Memory B cell (primary cell): ENCODE results near the gene TUBD1.
A peak's percentile ranks its signal among the peaks of the same experiment; 100 is the strongest.
"Not testable (repeated sequence)": the region's sequence is repeated elsewhere in the genome, so short reads cannot be mapped to it uniquely, and the experiment has no call there.

Experiments used
- ATAC-seq: fragments of 150-1000 bp; cut with Tn5 transposase; 2 replicates; pipeline ENCODE4 v1.10.0; 2021; ENCODE audit warnings: low read depth, mild to moderate bottlenecking, moderate library complexity
- DNase-seq, 2 donors: peaks; one replicate each; pipeline ENCODE4 v3.0.0; 2022; ENCODE audit warnings: low spot score in 2 of 2
- H3K27ac Mint-ChIP-seq: one replicate; pipeline ENCODE4 v1.8.0; 2022; ENCODE audit warnings: mild to moderate bottlenecking, moderate library complexity, mixed read lengths
- H3K27me3 Mint-ChIP-seq: one replicate; pipeline ENCODE4 v1.8.0; 2022; ENCODE audit warnings: mixed read lengths
- H3K36me3 Mint-ChIP-seq: one replicate; pipeline ENCODE4 v1.8.0; 2022; ENCODE audit warnings: mild to moderate bottlenecking, mixed read lengths
- H3K4me1 Mint-ChIP-seq: one replicate; pipeline ENCODE4 v1.8.0; 2022; ENCODE audit warnings: mixed read lengths
- H3K4me3 Mint-ChIP-seq: one replicate; pipeline ENCODE4 v1.8.0; 2022; ENCODE audit warnings: mild to moderate bottlenecking, moderate library complexity, mixed read lengths
- H3K9me3 Mint-ChIP-seq: one replicate; pipeline ENCODE4 v1.8.0; 2022; ENCODE audit warnings: mixed read lengths

Gene TUBD1

GRCh38 chr17:59829217-59830006, 63.3 kb downstream of the TUBD1 start:
- Mint-ChIP-seq H3K4me3 (peak overlapping the region; percentile 71), H3K36me3 (peaks cover 3% of the 10 kb centered on the region), H3K9me3 (no peaks in the 10 kb centered on the region), H3K4me1 (peaks cover 53% of the 10 kb centered on the region), H3K27ac (peak overlapping the region; percentile 75), H3K27me3 (no peaks in the 10 kb centered on the region)
- DNase-seq (peak in 1 of 2 donors; percentile 55), ATAC-seq (peak; percentile 94)

- DNase-seq, H3K9me3 Mint-ChIP-seq, H3K36me3 Mint-ChIP-seq, H3K27me3 Mint-ChIP-seq: not testable (repeated sequence)
- Mint-ChIP-seq H3K4me1 (peaks cover 53% of the 10 kb centered on the region), H3K4me3 (peak overlapping the region; percentile 71), H3K27ac (peak overlapping the region; percentile 75)
- ATAC-seq: peak; percentile 13
Measured at GRCh38 chr17:59828819-59829216, 63.9 kb downstream of the TUBD1 start.

GRCh38 chr17:59828478-59828760, 64.3 kb downstream of the TUBD1 start:
- Mint-ChIP-seq H3K27me3 (no peaks in the 10 kb centered on the region), H3K27ac (peak overlapping the region; percentile 75), H3K4me3 (no peak overlapping the region), H3K9me3 (no peaks in the 10 kb centered on the region), H3K4me1 (peaks cover 53% of the 10 kb centered on the region), H3K36me3 (peaks cover 3% of the 10 kb centered on the region)
- DNase-seq (no peak), ATAC-seq (no peak)

- Mint-ChIP-seq H3K4me1 (peaks cover 49% of the 10 kb centered on the region), H3K36me3 (peaks cover 3% of the 10 kb centered on the region), H3K9me3 (no peaks in the 10 kb centered on the region), H3K27ac (peak overlapping the region; percentile 58), H3K4me3 (no peak overlapping the region), H3K27me3 (no peaks in the 10 kb centered on the region)
- DNase-seq: no peak
- no peak for ATAC-seq
Measured at GRCh38 chr17:59827721-59828477, 64.8 kb downstream of the TUBD1 start.

GRCh38 chr17:59826706-59827453, 65.9 kb downstream of the TUBD1 start:
- DNase-seq (no peak), ATAC-seq (no peak)
- Mint-ChIP-seq H3K36me3 (peaks cover 7% of the 10 kb centered on the region), H3K27ac (no peak overlapping the region), H3K4me1 (peaks cover 45% of the 10 kb centered on the region), H3K27me3 (no peaks in the 10 kb centered on the region), H3K4me3 (no peak overlapping the region), H3K9me3 (no peaks in the 10 kb centered on the region)

- DNase-seq: no peak
- Mint-ChIP-seq H3K4me1 (peaks cover 39% of the 10 kb centered on the region), H3K36me3 (peaks cover 7% of the 10 kb centered on the region), H3K9me3 (no peaks in the 10 kb centered on the region), H3K27me3 (no peaks in the 10 kb centered on the region), H3K4me3 (peak overlapping the region; percentile 24), H3K27ac (peak overlapping the region; percentile 56)
- ATAC-seq: peak; percentile 28
Measured at GRCh38 chr17:59825533-59826322, 67.0 kb downstream of the TUBD1 start.

GRCh38 chr17:59815965-59816364, 76.8 kb downstream of the TUBD1 start:
- DNase-seq (no peak), ATAC-seq (no peak)
- Mint-ChIP-seq H3K36me3 (peaks cover 21% of the 10 kb centered on the region), H3K27ac (no peak overlapping the region), H3K27me3 (no peaks in the 10 kb centered on the region), H3K9me3 (no peaks in the 10 kb centered on the region), H3K4me3 (no peak overlapping the region), H3K4me1 (peaks cover 4% of the 10 kb centered on the region)

- ATAC-seq: no peak
- no peak overlapping the region for H3K27ac Mint-ChIP-seq
- H3K4me1 Mint-ChIP-seq: peaks cover 4% of the 10 kb centered on the region
- H3K27me3 Mint-ChIP-seq: no peaks in the 10 kb centered on the region
- H3K9me3 Mint-ChIP-seq: no peaks in the 10 kb centered on the region
- peaks cover 16% of the 10 kb centered on the region for H3K36me3 Mint-ChIP-seq
- no peak overlapping the region for H3K4me3 Mint-ChIP-seq
- no peak for DNase-seq
Measured at GRCh38 chr17:59814685-59815084, 78.1 kb downstream of the TUBD1 start.

- Mint-ChIP-seq H3K36me3 (peaks cover 16% of the 10 kb centered on the region), H3K27me3 (no peaks in the 10 kb centered on the region), H3K9me3 (no peaks in the 10 kb centered on the region), H3K27ac (no peak overlapping the region), H3K4me3 (no peak overlapping the region), H3K4me1 (peaks cover 4% of the 10 kb centered on the region)
- no peak for DNase-seq
- no peak for ATAC-seq
Measured at GRCh38 chr17:59814276-59814675, 78.5 kb downstream of the TUBD1 start.

GRCh38 chr17:59812139-59812538, 80.6 kb downstream of the TUBD1 start:
- ATAC-seq (no peak), DNase-seq (no peak)
- Mint-ChIP-seq H3K9me3 (no peaks in the 10 kb centered on the region), H3K27me3 (no peaks in the 10 kb centered on the region), H3K4me3 (no peak overlapping the region), H3K36me3 (peaks cover 18% of the 10 kb centered on the region), H3K4me1 (peaks cover 4% of the 10 kb centered on the region), H3K27ac (peak overlapping the region; percentile 35)

GRCh38 chr17:59811209-59811608, 81.5 kb downstream of the TUBD1 start:
- Mint-ChIP-seq H3K36me3 (peaks cover 18% of the 10 kb centered on the region), H3K27ac (no peak overlapping the region), H3K4me1 (peaks cover 4% of the 10 kb centered on the region), H3K9me3 (no peaks in the 10 kb centered on the region), H3K4me3 (no peak overlapping the region), H3K27me3 (no peaks in the 10 kb centered on the region)
- ATAC-seq (no peak), DNase-seq (no peak)

- DNase-seq (no peak), ATAC-seq (no peak)
- H3K36me3 Mint-ChIP-seq: peaks cover 16% of the 10 kb centered on the region
- H3K4me3 Mint-ChIP-seq: no peak overlapping the region
- peaks cover 4% of the 10 kb centered on the region for H3K4me1 Mint-ChIP-seq
- H3K27me3 Mint-ChIP-seq: no peaks in the 10 kb centered on the region
- no peaks in the 10 kb centered on the region for H3K9me3 Mint-ChIP-seq
- H3K27ac Mint-ChIP-seq: no peak overlapping the region
Measured at GRCh38 chr17:59810894-59811153, 81.9 kb downstream of the TUBD1 start.
